Measurements from ENCODE around the gene LRRIQ1. TPM values are rescaled to one million over a fixed set of nuclear protein-coding genes. Genes with fewer than 3 reads are reported as not detected.

Gene LRRIQ1
- total and polyA plus RNA-seq, 8 donors, result 0.31 to 2.0 (median 0.74) TPM

- Histone ChIP-seq H3K36me3 (no peaks in the 10 kb centered on the region), H3K27ac (no peak overlapping the region), H3K4me1 (no peaks in the 10 kb centered on the region), H3K27me3 (no peaks in the 10 kb centered on the region), H3K9me3 (no peaks in the 10 kb centered on the region), H3K4me3 (no peak overlapping the region)
- DNase-seq (no peak), ATAC-seq (no peak), FAIRE-seq (no peak)
- intact Hi-C loops (cut with DNase I), result no loop called here
- WGBS, 2 donors, result 38 to 75% methylated on average over 2 of the region's 2 CpGs
- TF ChIP-seq CTCF (IDR thresholded peaks at IDR 0.05), result no peak
These were observed 56.7 kb downstream of the LRRIQ1 start for GRCh38 chr12:85092814-85093370.

GRCh38 chr12:85095501-85095900 lies 59.4 kb downstream of the LRRIQ1 start:
- intact Hi-C loops (cut with DNase I), result no loop called here
- no peaks in the 10 kb centered on the region for H3K4me1 ChIP-seq
- no peak overlapping the region for H3K27ac ChIP-seq
- H3K4me3 ChIP-seq, result no peak overlapping the region
- no peak for TF ChIP-seq CTCF (IDR thresholded peaks at IDR 0.05)
- no peaks in the 10 kb centered on the region for H3K36me3 ChIP-seq
- DNase-seq (no peak), ATAC-seq (no peak), FAIRE-seq (no peak)
- no peaks in the 10 kb centered on the region for H3K27me3 ChIP-seq
- no peaks in the 10 kb centered on the region for H3K9me3 ChIP-seq

GRCh38 chr12:85130646-85131045 lies 94.5 kb downstream of the LRRIQ1 start:
- Histone ChIP-seq H3K36me3 (no peaks in the 10 kb centered on the region), H3K27ac (no peak overlapping the region), H3K4me1 (no peaks in the 10 kb centered on the region), H3K4me3 (no peak overlapping the region), H3K9me3 (no peaks in the 10 kb centered on the region), H3K27me3 (no peaks in the 10 kb centered on the region)
- 72 to 81% methylated on average over 6 of the region's 6 CpGs for WGBS, 2 donors
- FAIRE-seq, result no peak
- TF ChIP-seq CTCF (IDR thresholded peaks at IDR 0.05), result no peak
- ATAC-seq, result no peak
- intact Hi-C loops (cut with DNase I), result no loop called here
- no peak for DNase-seq

GRCh38 chr12:85138833-85139232 lies 102.7 kb downstream of the LRRIQ1 start:
- TF ChIP-seq CTCF (IDR thresholded peaks at IDR 0.05), result no peak
- Histone ChIP-seq H3K27me3 (no peaks in the 10 kb centered on the region), H3K4me3 (no peak overlapping the region), H3K36me3 (no peaks in the 10 kb centered on the region), H3K4me1 (no peaks in the 10 kb centered on the region), H3K27ac (no peak overlapping the region), H3K9me3 (no peaks in the 10 kb centered on the region)
- FAIRE-seq (no peak), DNase-seq (no peak), ATAC-seq (no peak)
- WGBS, 2 donors, result 52 to 76% methylated on average over 1 of the region's 1 CpG
- intact Hi-C loops (cut with DNase I), result no loop called here

- Histone ChIP-seq H3K27ac (no peak overlapping the region), H3K4me1 (no peaks in the 10 kb centered on the region), H3K4me3 (no peak overlapping the region), H3K36me3 (no peaks in the 10 kb centered on the region), H3K27me3 (no peaks in the 10 kb centered on the region), H3K9me3 (no peaks in the 10 kb centered on the region)
- no peak for TF ChIP-seq CTCF (IDR thresholded peaks at IDR 0.05)
- intact Hi-C loops (cut with DNase I), result no loop called here
- ATAC-seq (no peak), FAIRE-seq (no peak), DNase-seq (no peak)
- 83 to 94% methylated on average over 1 of the region's 1 CpG for WGBS, 2 donors
These were observed 111.2 kb downstream of the LRRIQ1 start for GRCh38 chr12:85147331-85147730.

Measured in pancreas (tissue), 10 donors.